Measurements from ENCODE around the gene OSBPL10.

The OSBPL10 gene

GRCh38 chr3:31810991-31811433 is 170.1 kb downstream of the OSBPL10 start:
- DNase-seq (ENCODE audit: low spot score): no peak
- in situ Hi-C loops (cut with MboI; ENCODE audit: low pct_unique_long_range_greater_than_20kb, low sequenced_read_pairs, unreplicated experiment): no loop called here
- TF ChIP-seq CTCF (IDR thresholded peaks at IDR 0.05; ENCODE audit: extremely low read depth, insufficient read depth, missing control alignments): no peak

GRCh38 chr3:31808143-31808720 is 172.8 kb downstream of the OSBPL10 start:
- in situ Hi-C loops (cut with MboI; ENCODE audit: low pct_unique_long_range_greater_than_20kb, low sequenced_read_pairs, unreplicated experiment): no loop called here
- no peak for TF ChIP-seq CTCF (IDR thresholded peaks at IDR 0.05; ENCODE audit: extremely low read depth, insufficient read depth, missing control alignments)

GRCh38 chr3:31804251-31805051 is 176.6 kb downstream of the OSBPL10 start:
- TF ChIP-seq CTCF (IDR thresholded peaks at IDR 0.05; ENCODE audit: extremely low read depth, insufficient read depth, missing control alignments): no peak
- in situ Hi-C loops (cut with MboI; ENCODE audit: low pct_unique_long_range_greater_than_20kb, low sequenced_read_pairs, unreplicated experiment): no loop called here
- no peak for DNase-seq (ENCODE audit: low spot score)

More at GRCh38 chr3:31808143-31808720, 172.8 kb downstream of the OSBPL10 start:
- no peak for DNase-seq (ENCODE audit: low spot score)

- no peak for TF ChIP-seq CTCF (IDR thresholded peaks at IDR 0.05; ENCODE audit: extremely low read depth, insufficient read depth, missing control alignments)
- in situ Hi-C loops (cut with MboI; ENCODE audit: low pct_unique_long_range_greater_than_20kb, low sequenced_read_pairs, unreplicated experiment): no loop called here
- DNase-seq (ENCODE audit: low spot score): no peak
Observed at GRCh38 chr3:31802981-31803740, 177.9 kb downstream of the OSBPL10 start.

GRCh38 chr3:31800436-31800835 is 180.6 kb downstream of the OSBPL10 start:
- no peak for DNase-seq (ENCODE audit: low spot score)
- no peak for TF ChIP-seq CTCF (IDR thresholded peaks at IDR 0.05; ENCODE audit: extremely low read depth, insufficient read depth, missing control alignments)
- in situ Hi-C loops (cut with MboI; ENCODE audit: low pct_unique_long_range_greater_than_20kb, low sequenced_read_pairs, unreplicated experiment): no loop called here

GRCh38 chr3:31798840-31799239 is 182.2 kb downstream of the OSBPL10 start:
- no peak for TF ChIP-seq CTCF (IDR thresholded peaks at IDR 0.05; ENCODE audit: extremely low read depth, insufficient read depth, missing control alignments)
- DNase-seq (ENCODE audit: low spot score): no peak
- in situ Hi-C loops (cut with MboI; ENCODE audit: low pct_unique_long_range_greater_than_20kb, low sequenced_read_pairs, unreplicated experiment): no loop called here

All from GM13977 (cell line).